ENCODE measurements around the gene MFN2. TPM values are rescaled to one million over a fixed set of nuclear protein-coding genes. Genes with fewer than 3 reads are reported as not detected.

Gene MFN2
- total and polyA plus RNA-seq, 11 donors = 263 to 900 (median 625) TPM

DNA sequence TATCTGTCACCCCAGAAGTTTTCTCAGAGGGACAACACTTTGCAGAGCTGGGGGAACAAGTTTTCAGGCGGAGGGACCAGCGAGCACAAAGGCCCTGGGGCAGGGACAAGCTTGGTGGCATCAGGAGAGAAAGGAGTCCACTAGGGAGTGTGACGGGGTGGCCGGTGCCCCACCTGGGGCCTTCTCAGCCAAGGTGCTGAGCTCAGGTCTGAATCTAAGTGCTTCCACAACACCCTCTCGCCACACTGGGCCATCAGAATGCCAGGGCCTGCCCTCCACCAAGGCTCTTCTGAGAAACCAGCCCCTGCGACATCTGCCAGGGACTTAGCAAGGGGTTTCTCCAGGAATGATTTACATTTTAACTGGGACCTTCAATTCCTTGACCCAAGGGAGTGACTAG is 75.0 kb downstream of the MFN2 start:
- no peak overlapping the region for H3K4me3 ChIP-seq
- no peaks in the 10 kb centered on the region for H3K36me3 ChIP-seq
- ATAC-seq = no peak
- H3K27ac ChIP-seq = no peak overlapping the region
- TF ChIP-seq POLR2A (IDR thresholded peaks at IDR 0.05) = no peak
- TF ChIP-seq, protein P1, sequence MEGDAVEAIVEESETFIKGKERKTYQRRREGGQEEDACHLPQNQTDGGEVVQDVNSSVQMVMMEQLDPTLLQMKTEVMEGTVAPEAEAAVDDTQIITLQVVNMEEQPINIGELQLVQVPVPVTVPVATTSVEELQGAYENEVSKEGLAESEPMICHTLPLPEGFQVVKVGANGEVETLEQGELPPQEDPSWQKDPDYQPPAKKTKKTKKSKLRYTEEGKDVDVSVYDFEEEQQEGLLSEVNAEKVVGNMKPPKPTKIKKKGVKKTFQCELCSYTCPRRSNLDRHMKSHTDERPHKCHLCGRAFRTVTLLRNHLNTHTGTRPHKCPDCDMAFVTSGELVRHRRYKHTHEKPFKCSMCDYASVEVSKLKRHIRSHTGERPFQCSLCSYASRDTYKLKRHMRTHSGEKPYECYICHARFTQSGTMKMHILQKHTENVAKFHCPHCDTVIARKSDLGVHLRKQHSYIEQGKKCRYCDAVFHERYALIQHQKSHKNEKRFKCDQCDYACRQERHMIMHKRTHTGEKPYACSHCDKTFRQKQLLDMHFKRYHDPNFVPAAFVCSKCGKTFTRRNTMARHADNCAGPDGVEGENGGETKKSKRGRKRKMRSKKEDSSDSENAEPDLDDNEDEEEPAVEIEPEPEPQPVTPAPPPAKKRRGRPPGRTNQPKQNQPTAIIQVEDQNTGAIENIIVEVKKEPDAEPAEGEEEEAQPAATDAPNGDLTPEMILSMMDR (IDR thresholded peaks at IDR 0.05) = no peak
- peaks cover 0 to under 1% (median 0%) of the 10 kb centered on the region in 12 donors for H3K9me3 ChIP-seq
- WGBS, 4 donors = 80 to 98% (median 93%) methylated on average over 4 to 6 of the region's 6 CpGs
- DNase-seq = no peak
- intact Hi-C loops (cut with DNase I) = no loop called here
- peaks cover 0 to 5% (median 0%) of the 10 kb centered on the region in 9 donors for H3K27me3 ChIP-seq
- peaks cover 0 to 24% (median 16%) of the 10 kb centered on the region in 12 donors for H3K4me1 ChIP-seq

DNA sequence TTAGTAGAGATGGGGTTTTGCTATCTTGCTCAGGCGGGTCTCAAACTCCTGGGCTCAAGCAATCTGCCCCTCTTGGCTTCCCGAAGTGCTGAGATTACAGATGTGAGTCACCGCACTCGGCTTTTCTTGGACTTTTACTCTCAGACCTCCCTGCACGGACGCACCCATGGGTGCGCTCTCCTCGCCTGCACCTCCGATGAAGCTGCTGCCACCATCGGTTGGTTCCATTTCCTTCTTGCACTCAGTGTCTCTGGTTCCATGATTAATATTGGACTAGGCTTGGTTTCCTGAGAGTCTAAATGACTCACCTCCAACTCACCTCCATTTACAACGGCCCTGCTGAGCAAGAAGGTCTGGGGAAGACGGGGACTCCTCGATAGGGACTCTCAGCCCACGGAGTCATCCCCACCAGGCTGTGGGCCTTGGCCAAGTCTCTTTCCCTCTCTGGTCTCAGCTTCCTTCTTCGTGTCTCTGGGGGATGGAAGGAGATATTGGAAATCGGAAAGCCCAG is 76.1 kb downstream of the MFN2 start:
- DNase-seq (no peak), ATAC-seq (no peak)
- H3K27me3 ChIP-seq = peaks cover 0 to 7% (median 0%) of the 10 kb centered on the region in 9 donors
- no peak for TF ChIP-seq POLR2A (IDR thresholded peaks at IDR 0.05)
- TF ChIP-seq, protein P1 (IDR thresholded peaks at IDR 0.05) = no peak
- H3K36me3 ChIP-seq = no peaks in the 10 kb centered on the region
- peaks cover 0 to 24% (median 16%) of the 10 kb centered on the region in 12 donors for H3K4me1 ChIP-seq
- peaks cover 0 to 4% (median 0%) of the 10 kb centered on the region in 12 donors for H3K9me3 ChIP-seq
- 89 to 93% (median 91%) methylated on average over 16 of the region's 16 CpGs for WGBS, 4 donors
- no peak overlapping the region for H3K27ac ChIP-seq
- H3K4me3 ChIP-seq = no peak overlapping the region
- intact Hi-C loops (cut with DNase I) = no loop called here

DNA sequence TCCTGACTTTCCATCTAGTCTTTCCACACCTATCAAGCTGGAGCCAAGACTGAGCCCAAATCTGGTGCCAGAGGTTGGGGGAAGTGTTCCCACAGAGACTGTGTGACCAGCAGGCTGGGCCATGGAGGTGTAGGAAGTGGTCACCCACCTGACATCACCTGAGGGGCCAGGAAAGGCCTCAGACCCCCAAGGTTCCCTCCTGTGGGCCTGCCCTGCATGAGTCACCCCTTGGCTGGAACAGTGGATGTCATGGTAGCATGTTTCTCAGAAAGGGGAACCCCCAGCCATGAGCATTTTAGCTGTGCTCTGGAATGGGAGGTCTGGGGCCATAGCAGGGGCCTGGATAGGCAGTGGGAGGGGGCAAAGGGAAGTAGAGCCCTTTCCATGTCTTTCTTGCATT is 77.1 kb downstream of the MFN2 start:
- H3K4me3 ChIP-seq = no peak overlapping the region
- H3K27ac ChIP-seq = no peak overlapping the region
- no peaks in the 10 kb centered on the region for H3K36me3 ChIP-seq
- peaks cover 0 to 14% (median 7%) of the 10 kb centered on the region in 12 donors for H3K4me1 ChIP-seq
- DNase-seq (no peak), ATAC-seq (no peak)
- H3K27me3 ChIP-seq = peaks cover 0 to 7% (median 0%) of the 10 kb centered on the region in 9 donors
- TF ChIP-seq POLR2A (IDR thresholded peaks at IDR 0.05) = no peak
- TF ChIP-seq, protein P1 (IDR thresholded peaks at IDR 0.05) = no peak
- intact Hi-C loops (cut with DNase I) = no loop called here
- peaks cover 0 to 4% (median 0%) of the 10 kb centered on the region in 12 donors for H3K9me3 ChIP-seq

DNA sequence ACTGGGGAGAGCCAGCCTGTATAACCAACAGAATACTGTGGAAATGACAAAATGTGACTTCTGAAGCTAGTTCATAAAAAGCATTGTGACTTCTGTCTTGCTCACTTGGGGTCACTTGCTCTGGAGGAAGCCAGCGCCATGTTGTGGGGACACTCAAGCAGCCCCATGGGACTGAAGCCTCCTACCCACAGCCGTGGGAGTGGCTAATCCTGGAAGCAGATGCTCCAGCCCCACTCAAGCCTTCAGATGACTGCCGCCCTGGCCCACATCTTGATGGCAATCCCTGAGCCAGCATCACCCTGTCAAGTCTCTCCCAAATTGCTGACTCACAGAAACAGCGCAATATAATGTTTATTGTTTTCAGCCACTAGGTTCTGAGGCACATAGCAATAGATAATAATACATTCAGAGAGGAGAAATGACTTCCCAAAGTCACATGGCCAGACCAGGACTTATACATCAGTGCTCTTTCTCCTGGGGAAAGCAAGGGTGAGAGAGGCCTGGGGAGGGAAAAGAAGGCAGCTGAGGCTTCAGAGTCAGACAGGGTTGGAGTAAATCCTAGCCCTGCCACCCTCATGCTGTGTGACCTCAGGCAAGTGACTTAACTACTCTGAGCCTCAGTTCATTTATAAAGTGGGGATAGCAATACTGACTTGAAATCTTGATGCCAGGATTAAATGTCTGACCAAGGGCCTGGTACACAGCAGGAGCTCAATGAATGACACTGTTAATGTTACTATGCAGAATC is 77.9 kb downstream of the MFN2 start:
- TF ChIP-seq, protein P1 (IDR thresholded peaks at IDR 0.05) = no peak
- no peak for TF ChIP-seq POLR2A (IDR thresholded peaks at IDR 0.05)
- H3K36me3 ChIP-seq = no peaks in the 10 kb centered on the region
- no peak overlapping the region for H3K4me3 ChIP-seq
- peaks cover 0 to 4% (median 0%) of the 10 kb centered on the region in 12 donors for H3K9me3 ChIP-seq
- ATAC-seq (no peak), DNase-seq (no peak)
- H3K27ac ChIP-seq = no peak overlapping the region
- H3K4me1 ChIP-seq = peaks cover 0 to 9% (median 2%) of the 10 kb centered on the region in 12 donors
- peaks cover 0 to 11% (median 4%) of the 10 kb centered on the region in 9 donors for H3K27me3 ChIP-seq
- 79 to 89% (median 84%) methylated on average over 4 of the region's 4 CpGs for WGBS, 4 donors
- intact Hi-C loops (cut with DNase I) = no loop called here

Measured in heart left ventricle (tissue), 16 donors.